ENCODE results near the gene FBXO11.

The FBXO11 gene

GRCh38 chr2:47784352-47784851 is 121.9 kb downstream of the FBXO11 start:
- DNase-seq = peak in 3 of 51 donors; percentile 11 to 18 (median 15)

- peak in 42 of 51 donors; percentile 18 to 80 (median 54) for DNase-seq
These were observed 122.6 kb downstream of the FBXO11 start for GRCh38 chr2:47783486-47784351.

- peak; percentile 45 to 94 (median 85) for DNase-seq
These were observed 123.4 kb downstream of the FBXO11 start, which contains the start of gene MSH6 for GRCh38 chr2:47782671-47783485. MSH6 (plus strand) TSS chr2:47783145; CDS start chr2:47783234, 89 bp downstream.

- no peak for DNase-seq
These were observed 124.0 kb downstream of the FBXO11 start for GRCh38 chr2:47782381-47782670.

GRCh38 chr2:47779426-47779790 is 126.9 kb downstream of the FBXO11 start:
- DNase-seq = no peak

GRCh38 chr2:47778698-47779425 is 127.4 kb downstream of the FBXO11 start:
- no peak for DNase-seq

- DNase-seq = no peak
These were observed 128.9 kb downstream of the FBXO11 start for GRCh38 chr2:47777277-47777937.

- DNase-seq = no peak
These were observed 131.7 kb downstream of the FBXO11 start for GRCh38 chr2:47774567-47774966.

GRCh38 chr2:47772343-47772742 is 134.0 kb downstream of the FBXO11 start:
- no peak for DNase-seq

- DNase-seq = peak in 28 of 51 donors; percentile 3 to 87 (median 40)
These were observed 135.1 kb downstream of the FBXO11 start for GRCh38 chr2:47771211-47771610.

GRCh38 chr2:47769318-47769717 is 137.0 kb downstream of the FBXO11 start:
- no peak for DNase-seq

GRCh38 chr2:47767880-47768609 is 138.3 kb downstream of the FBXO11 start:
- DNase-seq = peak; percentile 5 to 85 (median 51)

- DNase-seq = no peak
These were observed 138.8 kb downstream of the FBXO11 start for GRCh38 chr2:47767497-47767844.

GRCh38 chr2:47751856-47752414 is 154.4 kb downstream of the FBXO11 start:
- DNase-seq = peak in 5 of 51 donors; percentile 25 to 50 (median 34)

- no peak for DNase-seq
These were observed 158.4 kb downstream of the FBXO11 start for GRCh38 chr2:47747878-47748277.

GRCh38 chr2:47744074-47744473 is 162.2 kb downstream of the FBXO11 start:
- no peak for DNase-seq

- DNase-seq = no peak
These were observed 164.7 kb downstream of the FBXO11 start for GRCh38 chr2:47741637-47742036.

GRCh38 chr2:47741101-47741500 is 165.2 kb downstream of the FBXO11 start:
- no peak for DNase-seq
